ENCODE measurements around the gene ATP5F1C. TPM values are rescaled to one million over a fixed set of nuclear protein-coding genes. Genes with fewer than 3 reads are reported as not detected.

ATP5F1C gene
- total RNA-seq, 1 experiment from 2014 or later, result 292 TPM

DNA sequence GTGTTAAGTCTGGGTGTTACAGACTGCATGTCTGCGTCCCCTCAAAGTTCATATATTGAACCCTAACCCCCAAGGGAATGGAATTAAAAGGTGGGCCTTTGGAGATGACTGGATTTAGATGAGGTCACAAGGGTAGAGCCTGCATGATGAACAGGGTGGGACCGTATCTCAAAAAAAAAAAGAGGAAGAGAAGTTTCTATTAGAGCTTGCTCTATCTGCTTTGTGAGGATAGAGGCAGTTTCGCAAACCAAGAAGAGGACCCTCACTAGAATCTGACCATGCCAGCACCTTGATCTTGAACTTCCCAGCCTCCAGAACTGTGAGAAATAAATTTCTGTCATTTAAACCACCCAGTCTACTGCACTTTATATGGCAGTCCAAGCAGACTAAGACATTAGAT lies 1.5 kb upstream of the ATP5F1C start:
- peak overlapping the region; percentile 90 to 92 for H3K4me3 ChIP-seq (replicated peaks in 1 of 2; ENCODE audit: low read depth in 1 of 2, low read length in 2 of 2)
- H3K9me2 ChIP-seq (ENCODE audit: insufficient read depth), result no peaks in the 10 kb centered on the region
- ChIA-PET RAD21 (ENCODE audit: low non-redundant PET in 1 of 2, low total read pairs in 2 of 2, uncharacterized antibody in 2 of 2, unreplicated experiment in 2 of 2) (no interaction called here), CTCF (no interaction called here), POLR2A (no interaction called here)
- intact Hi-C loops (cut with micrococcal nuclease), result loop anchor here (5.0 kb wide), 1 partner anchor 1809 kb away; the partner anchor contains the start of gene IL15RA
- H3K27me3 ChIP-seq (ENCODE audit: insufficient read depth, low read length), result no peaks in the 10 kb centered on the region
- TF ChIP-seq ELF1 (IDR thresholded peaks at IDR 0.05; ENCODE audit: borderline replicate concordance, low read depth), result no peak
- TF ChIP-seq JUND (IDR thresholded peaks at IDR 0.05), result no peak
- TF ChIP-seq SIN3A (IDR thresholded peaks at IDR 0.05; ENCODE audit: low read depth), result no peak
- TF ChIP-seq CTCF (IDR thresholded peaks at IDR 0.05 in 2 of 3, conservative IDR thresholded peaks at IDR 0.05 in 1 of 3; ENCODE audit: borderline replicate concordance in 1 of 3, insufficient read depth in 1 of 3, low read depth in 2 of 3, low read length in 2 of 3), result no peak
- DNase-seq (ENCODE audit: low read depth, low spot score) (no peak), ATAC-seq (no peak)
- H3K36me3 ChIP-seq (ENCODE audit: control insufficient read depth in 1 of 2, insufficient read depth in 2 of 2, low read length in 2 of 2), result peaks cover 0 to 5% of the 10 kb centered on the region in 2 experiments; a peak in 1 of 4 replicates
- BruUV-seq (replicated peaks), result no TSS peak
- peaks cover 10 to 20% of the 10 kb centered on the region in 2 experiments; a peak in 3 of 4 replicates for H3K4me1 ChIP-seq (ENCODE audit: control insufficient read depth in 1 of 2, insufficient read depth in 2 of 2, low read length in 2 of 2)
- H2AFZ ChIP-seq (ENCODE audit: low read depth, low read length, poor library complexity, severe bottlenecking), result no peak overlapping the region
- no peak overlapping the region for H3K27ac ChIP-seq (ENCODE audit: low read depth, low read length)
- H4K20me1 ChIP-seq (ENCODE audit: insufficient read depth), result peaks cover 9% of the 10 kb centered on the region
- H3K9ac ChIP-seq (ENCODE audit: low read length), result no peak overlapping the region
- peaks cover 96% of the 10 kb centered on the region for H3K79me2 ChIP-seq (ENCODE audit: insufficient read depth, low read length)
- H3K9me3 ChIP-seq (ENCODE audit: control insufficient read depth in 1 of 2, insufficient read depth in 1 of 2, low read depth in 1 of 2, low read length in 2 of 2), result no peaks in the 10 kb centered on the region
- peak overlapping the region; percentile 87 for H3K4me2 ChIP-seq (ENCODE audit: low read length)

DNA sequence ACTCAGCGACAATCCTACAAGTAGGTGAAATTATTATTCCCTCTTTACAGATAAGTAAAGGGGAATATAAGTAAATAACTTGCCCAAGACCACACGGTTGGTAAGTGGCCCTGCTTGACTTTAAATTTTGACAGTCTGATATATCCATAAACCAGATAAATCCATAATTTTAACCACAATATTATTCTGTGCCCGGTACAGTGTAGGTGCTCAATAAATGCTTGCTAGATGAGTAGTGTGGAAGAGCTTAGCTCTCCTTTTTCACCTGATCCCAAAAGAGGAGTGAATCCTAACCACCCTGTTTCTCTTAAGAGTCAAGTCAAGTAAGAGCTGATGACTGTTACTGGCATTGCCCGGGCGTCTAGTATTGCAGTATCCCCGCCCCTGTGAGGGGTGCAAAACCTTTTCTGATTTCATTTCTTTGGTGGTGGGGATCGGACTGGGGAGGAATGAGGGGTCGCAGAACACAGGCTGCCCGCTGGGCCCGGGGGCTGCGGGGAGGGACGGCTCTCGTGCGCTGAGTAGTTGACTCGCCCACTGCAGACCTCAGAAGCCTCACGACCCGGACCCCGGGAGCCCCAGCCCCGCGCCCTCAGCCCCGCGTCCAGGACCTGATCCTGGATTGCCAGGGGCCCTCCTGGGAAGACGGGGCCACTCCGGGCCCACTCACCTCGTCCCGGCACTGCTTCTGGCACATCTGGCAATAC lies 674 bp upstream of the ATP5F1C start:
- peaks cover 12 to 26% of the 10 kb centered on the region in 2 experiments; a peak in 3 of 4 replicates for H3K4me1 ChIP-seq (ENCODE audit: control insufficient read depth in 1 of 2, insufficient read depth in 2 of 2, low read length in 2 of 2)
- H3K4me3 ChIP-seq (replicated peaks in 1 of 2; ENCODE audit: low read depth in 1 of 2, low read length in 2 of 2), result peak overlapping the region; percentile 90 to 92
- H3K9ac ChIP-seq (ENCODE audit: low read length), result peak overlapping the region; percentile 88
- H3K9me2 ChIP-seq (ENCODE audit: insufficient read depth), result no peaks in the 10 kb centered on the region
- ATAC-seq (peak; percentile 30), DNase-seq (ENCODE audit: low read depth, low spot score) (no peak)
- no peaks in the 10 kb centered on the region for H3K27me3 ChIP-seq (ENCODE audit: insufficient read depth, low read length)
- ChIA-PET RAD21 (ENCODE audit: low non-redundant PET in 1 of 2, low total read pairs in 2 of 2, uncharacterized antibody in 2 of 2, unreplicated experiment in 2 of 2) (no interaction called here), POLR2A (interaction anchor here (1.0 to 1.1 kb wide), 3 partner anchors 11 to 41 kb away, joined by 3 to 5 read pairs (median 3); partner anchors contain the start of gene TAF3), CTCF (no interaction called here)
- H3K79me2 ChIP-seq (ENCODE audit: insufficient read depth, low read length), result peaks cover 99% of the 10 kb centered on the region
- intact Hi-C loops (cut with micrococcal nuclease), result loop anchor here (5.0 kb wide), 1 partner anchor 1810 kb away; the partner anchor contains the start of gene IL15RA
- H3K27ac ChIP-seq (ENCODE audit: low read depth, low read length), result peak overlapping the region; percentile 75; the same call in 1 of the 2 replicates
- peaks cover 9% of the 10 kb centered on the region for H4K20me1 ChIP-seq (ENCODE audit: insufficient read depth)
- no peaks in the 10 kb centered on the region for H3K9me3 ChIP-seq (ENCODE audit: control insufficient read depth in 1 of 2, insufficient read depth in 1 of 2, low read depth in 1 of 2, low read length in 2 of 2)
- peak overlapping the region; percentile 87 for H3K4me2 ChIP-seq (ENCODE audit: low read length)
- BruUV-seq (replicated peaks), result TSS peak; percentile 72
- no peak overlapping the region for H2AFZ ChIP-seq (ENCODE audit: low read depth, low read length, poor library complexity, severe bottlenecking)
- H3K36me3 ChIP-seq (ENCODE audit: control insufficient read depth in 1 of 2, insufficient read depth in 2 of 2, low read length in 2 of 2), result peaks cover 0 to 5% of the 10 kb centered on the region in 2 experiments; a peak in 1 of 4 replicates
- TF ChIP-seq, protein P1, sequence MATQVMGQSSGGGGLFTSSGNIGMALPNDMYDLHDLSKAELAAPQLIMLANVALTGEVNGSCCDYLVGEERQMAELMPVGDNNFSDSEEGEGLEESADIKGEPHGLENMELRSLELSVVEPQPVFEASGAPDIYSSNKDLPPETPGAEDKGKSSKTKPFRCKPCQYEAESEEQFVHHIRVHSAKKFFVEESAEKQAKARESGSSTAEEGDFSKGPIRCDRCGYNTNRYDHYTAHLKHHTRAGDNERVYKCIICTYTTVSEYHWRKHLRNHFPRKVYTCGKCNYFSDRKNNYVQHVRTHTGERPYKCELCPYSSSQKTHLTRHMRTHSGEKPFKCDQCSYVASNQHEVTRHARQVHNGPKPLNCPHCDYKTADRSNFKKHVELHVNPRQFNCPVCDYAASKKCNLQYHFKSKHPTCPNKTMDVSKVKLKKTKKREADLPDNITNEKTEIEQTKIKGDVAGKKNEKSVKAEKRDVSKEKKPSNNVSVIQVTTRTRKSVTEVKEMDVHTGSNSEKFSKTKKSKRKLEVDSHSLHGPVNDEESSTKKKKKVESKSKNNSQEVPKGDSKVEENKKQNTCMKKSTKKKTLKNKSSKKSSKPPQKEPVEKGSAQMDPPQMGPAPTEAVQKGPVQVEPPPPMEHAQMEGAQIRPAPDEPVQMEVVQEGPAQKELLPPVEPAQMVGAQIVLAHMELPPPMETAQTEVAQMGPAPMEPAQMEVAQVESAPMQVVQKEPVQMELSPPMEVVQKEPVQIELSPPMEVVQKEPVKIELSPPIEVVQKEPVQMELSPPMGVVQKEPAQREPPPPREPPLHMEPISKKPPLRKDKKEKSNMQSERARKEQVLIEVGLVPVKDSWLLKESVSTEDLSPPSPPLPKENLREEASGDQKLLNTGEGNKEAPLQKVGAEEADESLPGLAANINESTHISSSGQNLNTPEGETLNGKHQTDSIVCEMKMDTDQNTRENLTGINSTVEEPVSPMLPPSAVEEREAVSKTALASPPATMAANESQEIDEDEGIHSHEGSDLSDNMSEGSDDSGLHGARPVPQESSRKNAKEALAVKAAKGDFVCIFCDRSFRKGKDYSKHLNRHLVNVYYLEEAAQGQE (IDR thresholded peaks at IDR 0.05; ENCODE audit: low read depth), result no peak
